GM10248 (cell line): Measurements from ENCODE around the gene MRPL55.

ENCODE experiments used
- CTCF ChIA-PET: fragments of 300-600 bp; sonication (Branson Sonifier 250); formaldehyde crosslinking; extraction: SDS; loops from one replicate; lab custom pipeline; 2021; ENCODE audit warnings: antibody characterized with exemption; lab: Yijun Ruan, JAX
- POLR2A ChIA-PET: fragments of 350-650 bp; sonication (Branson Sonifier 250); formaldehyde crosslinking; extraction: SDS; loops from one replicate; lab custom pipeline; 2020; ENCODE audit warnings: antibody characterized with exemption; lab: Yijun Ruan, JAX
- DNase-seq: peaks from one replicate; pipeline ENCODE4 v3.0.0; 2012; ENCODE audit errors: extremely low spot score
- CTCF ChIP-seq: IDR thresholded peaks from 2 replicates; pipeline ENCODE4 v1.5.1; 2012; ENCODE audit warnings: mild to moderate bottlenecking, low read depth; ENCODE audit errors: extremely low read depth, missing control alignments, control extremely low read depth

MRPL55 gene

GRCh38 chr1:228108742-228109072, 392 bp downstream of the MRPL55 start:
- no peak for TF ChIP-seq CTCF
- DNase-seq: no peak
- CTCF ChIA-PET: interaction anchor here (2.8 kb wide), 1 partner anchor 22 kb away, joined by 18 read pairs; no protein-coding TSS in a partner anchor
- POLR2A ChIA-PET: no interaction called here

- no peak for TF ChIP-seq CTCF
- DNase-seq: no peak
- POLR2A ChIA-PET: no interaction called here
- CTCF ChIA-PET: interaction anchor here (0.9 to 2.8 kb wide), 3 partner anchors 16 to 58 kb away, joined by 3 to 18 read pairs (median 3); partner anchors contain the start of gene IBA57
Observed at GRCh38 chr1:228108055-228108690, 926 bp downstream of the MRPL55 start.

- no peak for DNase-seq
- CTCF ChIA-PET: interaction anchor here (0.9 to 1.9 kb wide), 3 partner anchors 17 to 59 kb away, joined by 3 to 10 read pairs (median 3); partner anchors contain the start of gene IBA57
- POLR2A ChIA-PET: no interaction called here
- TF ChIP-seq CTCF: no peak
Observed at GRCh38 chr1:228107636-228108035, 1.5 kb downstream of the MRPL55 start.

GRCh38 chr1:228106800-228107054, 2.4 kb downstream of the MRPL55 start:
- TF ChIP-seq CTCF: no peak
- POLR2A ChIA-PET: interaction anchor here (1.5 kb wide), 1 partner anchor 25 kb away, joined by 5 read pairs; the partner anchor contains the start of gene ARF1
- CTCF ChIA-PET: interaction anchor here (1.4 to 1.9 kb wide), 3 partner anchors 18 to 60 kb away, joined by 3 to 10 read pairs (median 7); no protein-coding TSS in a partner anchor
- no peak for DNase-seq

GRCh38 chr1:228105996-228106799, 2.9 kb downstream of the MRPL55 start:
- TF ChIP-seq CTCF: no peak
- CTCF ChIA-PET: interaction anchor here (1.4 to 1.9 kb wide), 3 partner anchors 18 to 60 kb away, joined by 3 to 10 read pairs (median 7); no protein-coding TSS in a partner anchor
- POLR2A ChIA-PET: interaction anchor here (1.5 kb wide), 1 partner anchor 24 kb away, joined by 5 read pairs; the partner anchor contains the start of gene ARF1
- DNase-seq: no peak

GRCh38 chr1:228105270-228105995, 3.7 kb downstream of the MRPL55 start:
- TF ChIP-seq CTCF: no peak
- POLR2A ChIA-PET: interaction anchor here (1.5 kb wide), 1 partner anchor 23 kb away, joined by 5 read pairs; the partner anchor contains the start of gene ARF1
- CTCF ChIA-PET: interaction anchor here (1.9 kb wide), 1 partner anchor 26 kb away, joined by 10 read pairs; no protein-coding TSS in a partner anchor
- no peak for DNase-seq
